H9 (cell line): ENCODE results near the gene ECI2. TPM values are rescaled to one million over a fixed set of nuclear protein-coding genes. Genes with fewer than 3 reads are reported as not detected.

Experiments used
- DNase-seq: peaks from one replicate; pipeline ENCODE4 v3.0.0-alpha.2; 2017
- H2AFZ ChIP-seq: one replicate; pipeline ENCODE4 v1.6.1; 2013; ENCODE audit warnings: mild to moderate bottlenecking, low read length, control low read depth, moderate library complexity
- H2AK5ac ChIP-seq: 2 replicates; pipeline ENCODE4 v1.6.1; 2013; ENCODE audit warnings: low read length, control low read depth, mixed read lengths; ENCODE audit not compliant: insufficient read length
- H2BK120ac ChIP-seq: one replicate; pipeline ENCODE4 v1.6.1; 2013; ENCODE audit warnings: low read depth, mild to moderate bottlenecking, low read length, control low read depth, inconsistent platforms; ENCODE audit not compliant: poor library complexity, severe bottlenecking
- H2BK12ac ChIP-seq: 2 replicates; pipeline ENCODE4 v1.6.1; 2013; ENCODE audit warnings: low read length, control low read depth, mixed read lengths, low read depth; ENCODE audit not compliant: insufficient read length
- H2BK15ac ChIP-seq: 2 replicates; pipeline ENCODE4 v1.6.1; 2013; ENCODE audit warnings: low read depth, low read length, control low read depth
- H2BK20ac ChIP-seq: one replicate; pipeline ENCODE4 v1.6.1; 2013; ENCODE audit warnings: low read depth, mild to moderate bottlenecking, low read length, control low read depth, inconsistent platforms; ENCODE audit not compliant: poor library complexity, severe bottlenecking
- H2BK5ac ChIP-seq: 2 replicates; pipeline ENCODE4 v1.6.1; 2013; ENCODE audit warnings: low read length, control low read depth, mixed read lengths; ENCODE audit not compliant: insufficient read length
- H3K14ac ChIP-seq: 2 replicates; pipeline ENCODE4 v1.6.1; 2013; ENCODE audit warnings: low read length, control low read depth; ENCODE audit not compliant: insufficient read depth
- H3K18ac ChIP-seq: 2 replicates; pipeline ENCODE4 v1.6.1; 2013; ENCODE audit warnings: low read depth, mild to moderate bottlenecking, mixed read lengths, low read length, control low read depth; ENCODE audit not compliant: insufficient read length
- H3K23ac ChIP-seq: 2 replicates; pipeline ENCODE4 v1.6.1; 2013; ENCODE audit warnings: low read length, control low read depth, mixed read lengths, low read depth; ENCODE audit not compliant: insufficient read length
- H3K23me2 ChIP-seq: 2 replicates; pipeline ENCODE4 v1.6.1; 2013; ENCODE audit warnings: low read depth, mild to moderate bottlenecking, mixed read lengths, low read length, control low read depth; ENCODE audit not compliant: insufficient read length, poor library complexity, severe bottlenecking
- H3K27ac ChIP-seq: 2 replicates; pipeline ENCODE4 v1.5.1; 2013; ENCODE audit warnings: low read length, control low read depth, mixed read lengths, low read depth; ENCODE audit not compliant: insufficient read length
- H3K27me3 ChIP-seq: 2 replicates; pipeline ENCODE4 v1.6.1; 2013; ENCODE audit warnings: low read length, control low read depth, inconsistent platforms; ENCODE audit not compliant: insufficient read depth
- H3K4ac ChIP-seq: 2 replicates; pipeline ENCODE4 v1.6.1; 2013; ENCODE audit warnings: low read depth, mild to moderate bottlenecking, control low read depth, inconsistent platforms, low read length, moderate library complexity
- H3K4me1 ChIP-seq: 2 replicates; pipeline ENCODE4 v1.6.1; 2013; ENCODE audit warnings: low read length, control low read depth, inconsistent platforms; ENCODE audit not compliant: insufficient read depth
- H3K4me2 ChIP-seq: 2 replicates; pipeline ENCODE4 v1.6.1; 2013; ENCODE audit warnings: low read length, control low read depth, mixed read lengths; ENCODE audit not compliant: insufficient read length, insufficient read depth
- H3K56ac ChIP-seq: 2 replicates; pipeline ENCODE4 v1.6.1; 2013; ENCODE audit warnings: low read depth, mild to moderate bottlenecking, mixed read lengths, low read length, control low read depth; ENCODE audit not compliant: insufficient read length
- H3K79me1 ChIP-seq: 2 replicates; pipeline ENCODE4 v1.6.1; 2013; ENCODE audit warnings: low read depth, mild to moderate bottlenecking, moderate library complexity, low read length, control low read depth, inconsistent platforms; ENCODE audit not compliant: insufficient read depth, poor library complexity, severe bottlenecking
- H3K79me2 ChIP-seq: 2 replicates; pipeline ENCODE4 v1.6.1; 2013; ENCODE audit warnings: low read length, control low read depth, inconsistent platforms; ENCODE audit not compliant: insufficient read depth
- H3K9ac ChIP-seq: 2 replicates; pipeline ENCODE4 v1.6.1; 2013; ENCODE audit warnings: low read length, control low read depth, mixed read lengths; ENCODE audit not compliant: insufficient read length; ENCODE audit errors: extremely low read depth
- H3K9me3 ChIP-seq: one replicate; pipeline ENCODE4 v1.6.1; 2013; ENCODE audit warnings: low read depth, low read length, inconsistent platforms; ENCODE audit not compliant: control insufficient read depth
- H3T11ph ChIP-seq: one replicate; pipeline ENCODE4 v1.6.1; 2013; ENCODE audit warnings: mild to moderate bottlenecking, low read length, control low read depth, inconsistent platforms
- H4K20me1 ChIP-seq: one replicate; pipeline ENCODE4 v1.6.1; 2013; ENCODE audit not compliant: control insufficient read depth, insufficient read length, insufficient read depth
- H4K5ac ChIP-seq: 2 replicates; pipeline ENCODE4 v1.6.1; 2013; ENCODE audit warnings: low read depth, mild to moderate bottlenecking, mixed read lengths, low read length, control low read depth; ENCODE audit not compliant: insufficient read length
- H4K8ac ChIP-seq: replicated peaks from 2 replicates; pipeline ENCODE4 v1.6.1; 2013; ENCODE audit warnings: low read length, control low read depth, mixed read lengths, low read depth; ENCODE audit not compliant: insufficient read length
- H4K91ac ChIP-seq: 2 replicates; pipeline ENCODE4 v1.6.1; 2013; ENCODE audit warnings: low read depth, mild to moderate bottlenecking, moderate library complexity, mixed read lengths, low read length, control low read depth; ENCODE audit not compliant: insufficient read length
- H3K27ac Mint-ChIP-seq, 3 experiments: 2 replicates in 2 of 3; 3 replicates in 1 of 3; pipeline ENCODE4 v1.8.0; 2020 to 2021; ENCODE audit warnings: mixed read lengths in 3 of 3, mild to moderate bottlenecking in 1 of 3, moderate library complexity in 1 of 3
- H3K27me3 Mint-ChIP-seq: 2 replicates; pipeline ENCODE4 v1.8.0; 2021; ENCODE audit warnings: low read depth, mild to moderate bottlenecking, moderate library complexity, mixed read lengths
- H3K36me3 Mint-ChIP-seq, 3 experiments: 2 replicates in 2 of 3; 3 replicates in 1 of 3; pipeline ENCODE4 v1.8.0; 2020 to 2021; ENCODE audit warnings: low read depth in 3 of 3, mixed read lengths in 3 of 3; ENCODE audit not compliant: insufficient read depth in 1 of 3
- H3K4me1 Mint-ChIP-seq, 2 experiments: 2 replicates each; pipeline ENCODE4 v1.8.0; 2020; ENCODE audit warnings: mixed read lengths in 2 of 2
- H3K4me3 Mint-ChIP-seq, 2 experiments: 2 replicates in 1 of 2; 3 replicates in 1 of 2; pipeline ENCODE4 v1.8.0; 2020 to 2021; ENCODE audit warnings: mild to moderate bottlenecking in 2 of 2, mixed read lengths in 2 of 2, moderate library complexity in 1 of 2
- H3K9me3 Mint-ChIP-seq, 2 experiments: 2 replicates in 1 of 2; 3 replicates in 1 of 2; pipeline ENCODE4 v1.8.0; 2020; ENCODE audit warnings: mild to moderate bottlenecking in 2 of 2, mixed read lengths in 2 of 2, moderate library complexity in 1 of 2
- CTCF ChIP-seq: fragments of 200-600 bp; sonication (generic); conservative IDR thresholded peaks from 3 replicates; pipeline ENCODE4 v1.8.0; 2021; ENCODE audit warnings: antibody characterized with exemption, mild to moderate bottlenecking
- WGBS: extraction: QIAGEN DNeasy Blood & Tissue Kit; methylation state at CpG from one replicate; pipeline ENCODE4 v1.1.7; 2013; ENCODE audit warnings: missing lambda C conversion rate, low lambda C conversion rate, mixed read lengths; ENCODE audit not compliant: insufficient read length; ENCODE audit errors: extremely low coverage; 5-methylcytosine and 5-hydroxymethylcytosine counted together
- total RNA-seq: library from RNA; stranded (reverse); gene quantifications from 2 replicates; pipeline ENCODE4 v1.2.1, GENCODE V29; 2021

The ECI2 gene
- total RNA-seq, 1 experiment from 2014 or later, result 67.5 TPM

- no peaks in the 10 kb centered on the region for H3K79me2 ChIP-seq
- no peak overlapping the region for H2BK15ac ChIP-seq
- no peak overlapping the region for H2AFZ ChIP-seq
- H4K20me1 ChIP-seq, result no peaks in the 10 kb centered on the region
- no peak overlapping the region for H3K23ac ChIP-seq
- Mint-ChIP-seq H3K9me3 (no peaks in the 10 kb centered on the region), H3K27me3 (no peaks in the 10 kb centered on the region; the same call in 1 of the 2 replicates), H3K36me3 (no peaks in the 10 kb centered on the region), H3K4me1 (peaks cover 9 to 10% of the 10 kb centered on the region in 2 experiments), H3K4me3 (no peak overlapping the region), H3K27ac (no peak overlapping the region)
- H3K4me2 ChIP-seq, result no peak overlapping the region
- no peaks in the 10 kb centered on the region for H3K23me2 ChIP-seq
- no peak overlapping the region for H3T11ph ChIP-seq
- no peak overlapping the region for H2BK120ac ChIP-seq
- no CpG with 5 or more reads among the region's 1 CpG for WGBS
- no peaks in the 10 kb centered on the region for H3K9me3 ChIP-seq
- no peaks in the 10 kb centered on the region for H3K79me1 ChIP-seq
- no peak overlapping the region for H4K91ac ChIP-seq
- no peak overlapping the region for H3K14ac ChIP-seq
- DNase-seq, result no peak
- H3K4me1 ChIP-seq, result no peaks in the 10 kb centered on the region
- H2BK12ac ChIP-seq, result no peak overlapping the region
- H3K4ac ChIP-seq, result no peak overlapping the region
- H3K9ac ChIP-seq, result no peak overlapping the region
- no peak overlapping the region for H3K18ac ChIP-seq
- H2BK5ac ChIP-seq, result no peak overlapping the region
- H4K5ac ChIP-seq, result no peak overlapping the region
- H3K27ac ChIP-seq, result no peak overlapping the region
- TF ChIP-seq CTCF, result no peak
- no peaks in the 10 kb centered on the region for H3K27me3 ChIP-seq
- no peak overlapping the region for H3K56ac ChIP-seq
- H2AK5ac ChIP-seq, result no peak overlapping the region
- no peak overlapping the region for H4K8ac ChIP-seq
- H2BK20ac ChIP-seq, result no peak overlapping the region
Measured at GRCh38 chr6:4085332-4085700, 50.1 kb downstream of the ECI2 start.
